A673 (cell line): ENCODE results near the gene FHDC1.

Experiments used
- CTCF ChIP-seq: fragments of 300-800, 200-600 bp; sonication (generic); conservative IDR thresholded peaks from 2 replicates; pipeline ENCODE4 v1.5.1; 2017; ENCODE audit warnings: low read depth, mild to moderate bottlenecking, antibody characterized with exemption, low read length, moderate library complexity, mixed read lengths
- EZH2 ChIP-seq: fragments of 200-600 bp; sonication (generic); IDR thresholded peaks from 2 replicates; pipeline ENCODE4 v1.6.1; 2017; ENCODE audit warnings: borderline replicate concordance, low read depth, mild to moderate bottlenecking, mixed read lengths, antibody characterized with exemption, low read length; ENCODE audit not compliant: poor library complexity, severe bottlenecking

- TF ChIP-seq CTCF (no peak), EZH2 (no peak)
These were observed 5.3 kb downstream of the FHDC1 start for GRCh38 chr4:152941411-152941810.
